ENCODE results near the gene PITPNM3. TPM values are rescaled to one million over a fixed set of nuclear protein-coding genes. Genes with fewer than 3 reads are reported as not detected.

The PITPNM3 gene
- total and polyA plus RNA-seq, 12 donors = 1.1 to 9.8 (median 6.8) TPM

DNA sequence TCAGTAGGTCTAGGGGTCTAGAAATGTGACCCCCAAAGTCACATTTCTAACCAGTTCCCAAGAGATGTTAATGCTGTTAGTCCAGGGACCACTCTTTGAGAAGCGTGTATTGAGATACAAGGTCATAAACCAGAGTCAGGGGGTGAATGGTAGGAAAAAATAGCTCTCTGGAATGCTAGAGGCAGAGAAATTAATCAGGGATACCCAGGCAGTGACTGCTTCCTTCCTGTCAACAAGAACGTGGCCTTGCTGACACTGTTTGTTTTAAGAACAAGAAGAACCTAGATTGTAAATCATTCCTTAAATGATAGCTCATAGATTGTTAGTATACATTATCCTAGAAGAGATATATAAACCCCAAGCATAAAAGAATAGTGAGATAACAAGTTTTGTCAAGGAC lies 43.8 kb downstream of the PITPNM3 start:
- Histone ChIP-seq H3K9me3 (replicated peaks in 1 of 3) (no peaks in the 10 kb centered on the region), H3K4me3 (no peak overlapping the region)
- intact Hi-C loops (cut with DNase I) = no loop called here

DNA sequence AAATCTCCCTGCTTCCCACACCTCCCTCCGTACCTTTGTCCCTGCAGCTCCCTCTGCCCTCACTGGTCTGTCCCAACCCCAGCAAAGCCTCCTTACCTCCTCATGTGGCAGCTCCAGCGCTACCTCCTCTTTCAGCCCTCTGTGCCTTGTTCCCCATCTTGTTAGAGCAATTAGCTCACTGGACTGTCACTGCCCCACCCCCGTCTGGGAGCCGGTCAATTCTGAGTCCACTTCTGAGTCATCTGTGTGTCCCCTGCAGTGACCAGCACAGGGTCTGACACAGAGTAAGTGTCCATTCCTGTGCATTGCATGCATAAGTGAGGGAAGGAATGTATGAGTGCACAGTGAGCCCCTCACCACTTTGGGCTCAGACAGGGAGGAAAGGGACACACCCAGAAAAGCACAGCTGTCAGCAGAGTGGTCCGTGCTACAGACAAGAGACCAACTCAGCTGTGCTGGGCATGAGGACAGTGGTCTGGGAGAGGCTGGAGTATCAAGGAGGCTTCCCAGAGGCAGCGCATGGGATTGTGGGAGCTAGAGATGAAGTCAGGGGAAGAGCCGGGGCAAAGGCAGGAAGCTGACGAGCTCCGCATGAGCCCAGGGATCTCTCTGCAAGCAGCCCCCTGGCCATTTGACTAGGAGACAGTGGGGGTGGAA lies 45.9 kb downstream of the PITPNM3 start:
- intact Hi-C loops (cut with DNase I) = no loop called here
- DNase-seq = peak in 2 of 7 donors; percentile 47 to 51
- no peaks in the 10 kb centered on the region for H3K9me3 ChIP-seq (replicated peaks in 1 of 3)
- H3K36me3 ChIP-seq (replicated peaks in 1 of 2) = no peaks in the 10 kb centered on the region
- H3K4me1 ChIP-seq (replicated peaks in 1 of 2) = peaks cover 0 to 8% of the 10 kb centered on the region in 2 donors
- H3K27me3 ChIP-seq = no peaks in the 10 kb centered on the region
- TF ChIP-seq CTCF (IDR thresholded peaks at IDR 0.05) (no peak), POLR2A (IDR thresholded peaks at IDR 0.05) (no peak)
- no peak overlapping the region for H3K27ac ChIP-seq
- WGBS, 4 donors = 78 to 86% (median 83%) methylated on average over 9 of the region's 9 CpGs
- H3K4me3 ChIP-seq = no peak overlapping the region

More for the DNA sequence above, 43.8 kb downstream of the PITPNM3 start:
- 14 to 35% (median 19%) methylated on average over 2 of the region's 2 CpGs for WGBS, 4 donors
- DNase-seq = no peak
- no peak overlapping the region for H3K27ac ChIP-seq
- TF ChIP-seq CTCF (IDR thresholded peaks at IDR 0.05) (no peak), POLR2A (IDR thresholded peaks at IDR 0.05) (no peak)
- no peaks in the 10 kb centered on the region for H3K4me1 ChIP-seq (replicated peaks in 1 of 2)
- H3K27me3 ChIP-seq = no peaks in the 10 kb centered on the region
- no peaks in the 10 kb centered on the region for H3K36me3 ChIP-seq (replicated peaks in 1 of 2)

DNA sequence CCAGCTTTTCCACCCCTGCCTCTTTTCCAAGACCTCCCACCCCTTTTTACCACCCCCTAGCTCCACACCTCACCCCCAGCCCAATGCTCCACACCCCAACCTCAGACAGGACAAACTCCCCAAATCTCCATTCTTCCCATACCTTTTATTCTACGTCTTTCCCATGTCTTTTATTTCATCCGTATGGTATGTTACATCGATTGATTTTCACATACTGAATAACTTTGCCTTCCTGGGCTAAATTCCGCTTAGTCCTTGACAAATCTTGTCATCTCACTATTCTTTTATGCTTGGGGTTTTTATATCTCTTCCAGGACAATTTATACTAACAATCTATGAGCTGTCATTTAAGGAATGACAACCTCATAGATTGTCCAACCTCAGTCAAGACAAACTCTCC lies 46.4 kb downstream of the PITPNM3 start:
- 91 to 94% (median 92%) methylated on average over 4 of the region's 4 CpGs for WGBS, 4 donors
- Histone ChIP-seq H3K27me3 (no peaks in the 10 kb centered on the region), H3K4me1 (replicated peaks in 1 of 2) (peaks cover 0 to 9% of the 10 kb centered on the region in 2 donors), H3K27ac (no peak overlapping the region), H3K4me3 (no peak overlapping the region), H3K36me3 (replicated peaks in 1 of 2) (no peaks in the 10 kb centered on the region), H3K9me3 (replicated peaks in 1 of 3) (no peaks in the 10 kb centered on the region)
- TF ChIP-seq CTCF (IDR thresholded peaks at IDR 0.05) (no peak), POLR2A (IDR thresholded peaks at IDR 0.05) (no peak)
- intact Hi-C loops (cut with DNase I) = no loop called here
- no peak for DNase-seq

GRCh38 chr17:6509031-6509771 lies 47.2 kb downstream of the PITPNM3 start:
- H3K4me3 ChIP-seq = no peak overlapping the region
- H3K4me1 ChIP-seq (replicated peaks in 1 of 2) = peaks cover 0 to 9% of the 10 kb centered on the region in 2 donors
- no peaks in the 10 kb centered on the region for H3K27me3 ChIP-seq
- TF ChIP-seq CTCF (IDR thresholded peaks at IDR 0.05) (no peak), POLR2A (IDR thresholded peaks at IDR 0.05) (no peak)
- peak in 3 of 7 donors; percentile 44 to 49 (median 45) for DNase-seq
- peak overlapping the region in 1 of 5 donors; percentile 59 for H3K27ac ChIP-seq
- intact Hi-C loops (cut with DNase I) = no loop called here
- H3K9me3 ChIP-seq (replicated peaks in 1 of 3) = no peaks in the 10 kb centered on the region
- H3K36me3 ChIP-seq (replicated peaks in 1 of 2) = no peaks in the 10 kb centered on the region
- 74 to 76% (median 75%) methylated on average over 9 to 11 of the region's 11 CpGs for WGBS, 4 donors

All from adrenal gland (tissue), 12 donors.